Mesenchymal stem cell (in vitro differentiated cells and primary cell): Measurements from ENCODE around the gene SLC23A3.

Source experiments
- DNase-seq: peaks from one replicate; pipeline ENCODE4 v3.0.0-alpha.2; 2013
- H2AFZ ChIP-seq: one replicate; pipeline ENCODE4 v1.6.1; 2013; ENCODE audit warnings: low read depth, mild to moderate bottlenecking, control low read depth, inconsistent platforms, low read length, moderate library complexity
- H2AK5ac ChIP-seq: 2 replicates; pipeline ENCODE4 v1.6.1; 2013; ENCODE audit warnings: low read length, moderate library complexity, mild to moderate bottlenecking, inconsistent platforms; ENCODE audit not compliant: severe bottlenecking
- H2BK120ac ChIP-seq: one replicate; pipeline ENCODE4 v1.6.1; 2013; ENCODE audit warnings: low read depth, mild to moderate bottlenecking, inconsistent platforms, low read length, moderate library complexity
- H2BK12ac ChIP-seq, 2 experiments: one replicate each; pipeline ENCODE4 v1.6.1; 2013; ENCODE audit warnings: inconsistent platforms in 2 of 2, low read length in 2 of 2, mild to moderate bottlenecking in 2 of 2, moderate library complexity in 2 of 2, control low read depth in 1 of 2
- H2BK15ac ChIP-seq: one replicate; pipeline ENCODE4 v1.6.1; 2013; ENCODE audit warnings: mild to moderate bottlenecking, low read depth, inconsistent platforms; ENCODE audit not compliant: poor library complexity, severe bottlenecking
- H2BK5ac ChIP-seq: 2 replicates; pipeline ENCODE4 v1.6.1; 2013; ENCODE audit warnings: low read depth, mild to moderate bottlenecking, low read length, control low read depth, inconsistent platforms; ENCODE audit not compliant: poor library complexity, severe bottlenecking
- H3K14ac ChIP-seq, 2 experiments: one replicate each; pipeline ENCODE4 v1.6.1; 2013; ENCODE audit warnings: inconsistent platforms in 2 of 2, low read length in 2 of 2, control low read depth in 1 of 2, mild to moderate bottlenecking in 1 of 2, moderate library complexity in 1 of 2
- H3K18ac ChIP-seq, 2 experiments: one replicate each; pipeline ENCODE4 v1.6.1; 2013; ENCODE audit warnings: inconsistent platforms in 2 of 2, low read length in 2 of 2, control low read depth in 1 of 2, low read depth in 1 of 2, mild to moderate bottlenecking in 1 of 2
- H3K23ac ChIP-seq, 2 experiments: one replicate each; pipeline ENCODE4 v1.6.1; 2013; ENCODE audit warnings: inconsistent platforms in 2 of 2, low read length in 2 of 2, mild to moderate bottlenecking in 2 of 2, moderate library complexity in 2 of 2, control low read depth in 1 of 2
- H3K27ac ChIP-seq: 2 replicates; pipeline ENCODE4 v1.5.1; 2013; ENCODE audit warnings: mild to moderate bottlenecking, moderate library complexity, low read length, control low read depth, inconsistent platforms; ENCODE audit not compliant: poor library complexity, severe bottlenecking
- H3K27me3 ChIP-seq, 2 experiments: 2 replicates each; pipeline versions ENCODE4 v1.6.1 to v1.7.0; 2013; ENCODE audit warnings: low read length in 2 of 2, mild to moderate bottlenecking in 2 of 2, moderate library complexity in 2 of 2, control low read depth in 1 of 2, inconsistent platforms in 1 of 2; ENCODE audit not compliant: control insufficient read depth in 1 of 2, insufficient read depth in 1 of 2
- H3K36me3 ChIP-seq, 2 experiments: 2 replicates each; pipeline versions ENCODE4 v1.6.1 to v1.7.0; 2013; ENCODE audit warnings: low read length in 2 of 2, control low read depth in 1 of 2, inconsistent platforms in 1 of 2, low read depth in 1 of 2, mild to moderate bottlenecking in 1 of 2; ENCODE audit not compliant: insufficient read depth in 2 of 2, control insufficient read depth in 1 of 2
- H3K4ac ChIP-seq, 2 experiments: one replicate each; pipeline ENCODE4 v1.6.1; 2013; ENCODE audit warnings: inconsistent platforms in 2 of 2, low read length in 2 of 2, mild to moderate bottlenecking in 2 of 2, moderate library complexity in 2 of 2, control low read depth in 1 of 2, low read depth in 1 of 2
- H3K4me1 ChIP-seq: 2 replicates; pipeline ENCODE4 v1.6.1; 2013; ENCODE audit warnings: low read depth, low read length, control low read depth; ENCODE audit not compliant: control insufficient read depth, insufficient read depth
- H3K4me2 ChIP-seq: 2 replicates; pipeline ENCODE4 v1.6.1; 2013; ENCODE audit warnings: low read length, mild to moderate bottlenecking, inconsistent platforms; ENCODE audit not compliant: poor library complexity, severe bottlenecking
- H3K4me3 ChIP-seq, 2 experiments: 2 replicates each; pipeline versions ENCODE4 v1.5.1 to v1.7.0; 2013; ENCODE audit warnings: low read length in 2 of 2, mild to moderate bottlenecking in 2 of 2, control low read depth in 1 of 2, low read depth in 1 of 2; ENCODE audit not compliant: insufficient read depth in 1 of 2
- H3K79me1 ChIP-seq: replicated peaks from 2 replicates; pipeline ENCODE4 v1.6.1; 2013; ENCODE audit warnings: mild to moderate bottlenecking, control low read depth, low read length, inconsistent platforms; ENCODE audit not compliant: poor library complexity, severe bottlenecking
- H3K9ac ChIP-seq: 2 replicates; pipeline ENCODE4 v1.7.0; 2013; ENCODE audit warnings: mild to moderate bottlenecking, low read length, moderate library complexity
- H3K9me3 ChIP-seq: 2 replicates; pipeline ENCODE4 v1.7.0; 2013; ENCODE audit warnings: mild to moderate bottlenecking, low read length; ENCODE audit not compliant: control insufficient read depth
- H4K8ac ChIP-seq: one replicate; pipeline ENCODE4 v1.6.1; 2013; ENCODE audit warnings: inconsistent platforms, mild to moderate bottlenecking, low read length, moderate library complexity
- H4K91ac ChIP-seq: one replicate; pipeline ENCODE4 v1.6.1; 2013; ENCODE audit warnings: mild to moderate bottlenecking, low read length, inconsistent platforms
- WGBS: methylation state at CpG from one replicate; pipeline ENCODE4 v1.1.7; 2013; ENCODE audit warnings: mixed read lengths; 5-methylcytosine and 5-hydroxymethylcytosine counted together

SLC23A3 gene

GRCh38 chr2:219158025-219158424 is 11.8 kb downstream of the SLC23A3 start:
- Histone ChIP-seq H4K91ac (no peak overlapping the region), H3K4me2 (no peak overlapping the region), H2AK5ac (no peak overlapping the region), H3K14ac (no peak overlapping the region), H3K79me1 (no peaks in the 10 kb centered on the region), H4K8ac (no peak overlapping the region), H3K36me3 (peaks cover 7 to 32% of the 10 kb centered on the region in 2 experiments), H2AFZ (no peak overlapping the region), H3K23ac (no peak overlapping the region), H3K27me3 (no peaks in the 10 kb centered on the region), H2BK120ac (no peak overlapping the region), H2BK12ac (no peak overlapping the region), H3K18ac (no peak overlapping the region), H2BK5ac (no peak overlapping the region), H3K9ac (no peak overlapping the region), H3K4ac (no peak overlapping the region), H3K4me1 (peaks cover 3% of the 10 kb centered on the region), H3K27ac (no peak overlapping the region), H2BK15ac (no peak overlapping the region), H3K9me3 (no peaks in the 10 kb centered on the region), H3K4me3 (no peak overlapping the region)
- WGBS = 92% methylated on average over 4 of the region's 4 CpGs
- DNase-seq = no peak

GRCh38 chr2:219157396-219157795 is 12.4 kb downstream of the SLC23A3 start:
- no peak overlapping the region for H3K4me2 ChIP-seq
- no peak overlapping the region for H4K91ac ChIP-seq
- no peak overlapping the region for H3K27ac ChIP-seq
- WGBS = 83% methylated on average over 7 of the region's 8 CpGs
- H3K18ac ChIP-seq = no peak overlapping the region
- H3K9me3 ChIP-seq = no peaks in the 10 kb centered on the region
- H3K79me1 ChIP-seq = no peaks in the 10 kb centered on the region
- H3K4me1 ChIP-seq = peaks cover 3% of the 10 kb centered on the region
- no peak overlapping the region for H2BK5ac ChIP-seq
- no peak overlapping the region for H2BK15ac ChIP-seq
- no peak overlapping the region for H2AK5ac ChIP-seq
- H3K36me3 ChIP-seq = peaks cover 7 to 33% of the 10 kb centered on the region in 2 experiments
- no peak overlapping the region for H3K9ac ChIP-seq
- H3K23ac ChIP-seq = no peak overlapping the region
- H2BK12ac ChIP-seq = no peak overlapping the region
- no peak for DNase-seq
- H3K4ac ChIP-seq = no peak overlapping the region
- no peak overlapping the region for H2AFZ ChIP-seq
- no peak overlapping the region for H3K4me3 ChIP-seq
- H3K14ac ChIP-seq = no peak overlapping the region
- no peaks in the 10 kb centered on the region for H3K27me3 ChIP-seq
- no peak overlapping the region for H4K8ac ChIP-seq
- no peak overlapping the region for H2BK120ac ChIP-seq

- H3K4ac ChIP-seq = no peak overlapping the region
- no peak overlapping the region for H3K14ac ChIP-seq
- 0% methylated on average over 2 of the region's 4 CpGs for WGBS
- no peak overlapping the region for H3K4me3 ChIP-seq
- peaks cover 3% of the 10 kb centered on the region for H3K4me1 ChIP-seq
- H4K91ac ChIP-seq = no peak overlapping the region
- no peak overlapping the region for H3K18ac ChIP-seq
- peak; percentile 74 for DNase-seq
- no peak overlapping the region for H3K23ac ChIP-seq
- H3K79me1 ChIP-seq = no peaks in the 10 kb centered on the region
- H3K4me2 ChIP-seq = no peak overlapping the region
- peaks cover 3 to 47% of the 10 kb centered on the region in 2 experiments for H3K36me3 ChIP-seq
- no peak overlapping the region for H2AK5ac ChIP-seq
- H3K27me3 ChIP-seq = no peaks in the 10 kb centered on the region
- H2BK120ac ChIP-seq = no peak overlapping the region
- H2BK5ac ChIP-seq = no peak overlapping the region
- no peak overlapping the region for H3K9ac ChIP-seq
- no peaks in the 10 kb centered on the region for H3K9me3 ChIP-seq
- H2AFZ ChIP-seq = no peak overlapping the region
- H4K8ac ChIP-seq = no peak overlapping the region
- H2BK12ac ChIP-seq = no peak overlapping the region
- no peak overlapping the region for H2BK15ac ChIP-seq
- H3K27ac ChIP-seq = no peak overlapping the region
Measured at GRCh38 chr2:219155054-219155644, 14.7 kb downstream of the SLC23A3 start.

- no peaks in the 10 kb centered on the region for H3K9me3 ChIP-seq
- no peak overlapping the region for H3K27ac ChIP-seq
- H3K79me1 ChIP-seq = no peaks in the 10 kb centered on the region
- no peak overlapping the region for H2AFZ ChIP-seq
- no peak overlapping the region for H3K18ac ChIP-seq
- H2BK12ac ChIP-seq = no peak overlapping the region
- no peak overlapping the region for H4K8ac ChIP-seq
- H4K91ac ChIP-seq = no peak overlapping the region
- no peak overlapping the region for H2BK15ac ChIP-seq
- no peak overlapping the region for H3K14ac ChIP-seq
- peak; percentile 55 for DNase-seq
- no peak overlapping the region for H2BK5ac ChIP-seq
- H3K4me3 ChIP-seq = no peak overlapping the region
- WGBS = no CpG with 5 or more reads among the region's 1 CpG
- H2AK5ac ChIP-seq = no peak overlapping the region
- H3K4me1 ChIP-seq = no peaks in the 10 kb centered on the region
- H3K27me3 ChIP-seq = no peaks in the 10 kb centered on the region
- H3K9ac ChIP-seq = no peak overlapping the region
- H3K4ac ChIP-seq = no peak overlapping the region
- no peak overlapping the region for H2BK120ac ChIP-seq
- H3K4me2 ChIP-seq = no peak overlapping the region
- no peak overlapping the region for H3K23ac ChIP-seq
- peaks cover 10 to 72% of the 10 kb centered on the region in 2 experiments for H3K36me3 ChIP-seq
Measured at GRCh38 chr2:219149667-219150066, 20.2 kb downstream of the SLC23A3 start.
